HG02973 (cell line): ENCODE measurements around the gene SLC6A19.
"Not testable (repeated sequence)": the region's sequence is repeated elsewhere in the genome, so short reads cannot be mapped to it uniquely, and the experiment has no call there.

Experiments used
- ATAC-seq: cut with Tn5 transposase; IDR thresholded peaks from one replicate; pipeline ENCODE4 v1.9.1; 2021; ENCODE audit warnings: moderate library complexity; ENCODE audit not compliant: unreplicated experiment

The SLC6A19 gene

GRCh38 chr5:1201327-1202025, at the start of gene SLC6A19:
SLC6A19 (plus strand) TSS chr5:1201595; CDS start chr5:1201651, 56 bp downstream.
- ATAC-seq = no peak

DNA sequence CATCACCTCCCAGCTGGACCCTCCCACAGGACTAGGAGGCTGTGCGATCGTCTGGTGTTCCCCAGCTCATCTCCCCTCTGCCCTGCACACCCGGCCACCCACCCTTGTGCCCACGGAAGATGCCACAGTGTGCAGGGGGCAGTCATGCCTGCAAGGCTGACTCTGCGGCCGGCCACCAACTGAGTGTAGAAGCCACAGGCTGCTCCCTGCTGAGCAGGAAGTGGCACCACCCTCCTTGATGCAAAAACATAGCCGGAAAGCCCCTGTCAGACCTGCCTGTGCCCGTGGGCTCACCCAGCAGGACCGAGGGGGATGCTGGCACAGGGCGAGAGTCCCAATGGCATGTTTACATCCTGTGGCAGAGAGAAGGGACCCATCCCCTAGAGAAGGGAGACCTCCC, 49.2 kb upstream of the SLC6A19 start:
- ATAC-seq = no peak

DNA sequence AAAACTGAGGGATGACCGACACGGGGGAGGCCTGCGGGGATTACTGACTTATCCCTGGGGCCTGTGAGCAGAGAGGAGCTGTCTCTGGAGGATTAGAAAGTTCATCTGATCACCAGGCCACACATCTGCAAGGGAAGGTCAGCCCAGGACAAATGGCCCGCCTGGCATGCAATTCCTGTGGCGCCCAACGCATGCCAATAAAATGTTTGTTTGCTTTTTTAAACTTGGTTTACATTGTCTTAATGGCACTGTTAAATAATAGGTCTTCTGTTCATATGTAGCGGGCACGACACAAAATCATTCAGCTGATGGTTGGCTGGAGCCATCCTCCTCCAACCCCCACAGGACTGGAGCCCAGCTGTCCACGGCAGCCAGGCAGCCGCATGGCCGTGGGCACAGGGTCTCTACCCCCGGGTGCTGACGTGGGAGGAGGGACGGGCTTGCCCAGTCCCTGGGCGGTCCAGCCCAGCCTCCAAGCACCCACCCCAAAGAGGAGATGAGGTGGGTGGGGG, 48.6 kb upstream of the SLC6A19 start:
- no peak for ATAC-seq

- ATAC-seq = no peak
Measured at GRCh38 chr5:1153428-1153827, 48.0 kb upstream of the SLC6A19 start.

DNA sequence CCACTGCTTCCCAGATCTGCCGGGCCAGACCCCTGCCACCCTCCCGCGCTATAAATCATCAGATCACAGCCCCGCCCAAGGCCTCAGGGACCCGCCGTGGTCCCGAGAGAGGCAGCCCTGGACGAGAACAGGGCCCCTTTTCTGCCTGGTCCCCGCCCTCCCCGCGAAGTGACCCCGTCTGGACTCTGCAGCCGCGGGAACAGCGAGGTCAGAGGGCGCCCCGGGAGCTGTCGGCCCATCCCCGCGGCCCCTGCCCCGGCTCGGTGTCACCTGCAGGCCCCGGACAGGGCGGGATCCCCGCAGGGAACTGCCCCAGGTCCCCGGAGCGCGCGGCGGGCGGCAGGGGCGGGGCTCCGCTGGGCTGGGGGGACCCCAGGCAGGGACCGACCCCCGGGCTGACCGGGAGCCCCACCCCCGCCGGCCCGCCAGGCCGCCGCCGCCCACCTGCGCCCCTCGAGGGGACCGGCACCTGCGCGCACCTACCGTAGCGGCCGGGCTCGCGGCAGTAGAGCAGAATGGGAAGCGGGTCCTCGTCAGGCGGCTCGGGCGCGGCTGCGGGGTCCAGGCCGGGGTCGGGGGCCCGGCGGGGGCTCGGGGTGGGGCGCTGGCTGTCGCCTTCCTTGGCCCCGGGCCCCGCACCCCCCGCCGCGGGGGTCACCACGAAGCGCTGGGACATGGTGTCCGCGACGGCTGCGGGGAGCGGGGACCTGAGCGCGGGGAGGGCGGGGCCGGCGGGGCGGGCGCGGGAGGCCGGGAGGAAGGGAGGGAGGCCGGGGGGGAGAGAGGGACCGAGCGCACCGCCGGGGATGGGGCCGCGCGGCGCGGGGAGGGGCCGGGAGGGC, 46.0 kb upstream of the SLC6A19 start:
- no peak for ATAC-seq

GRCh38 chr5:1156033-1156753, 45.2 kb upstream of the SLC6A19 start:
- no peak for ATAC-seq

DNA sequence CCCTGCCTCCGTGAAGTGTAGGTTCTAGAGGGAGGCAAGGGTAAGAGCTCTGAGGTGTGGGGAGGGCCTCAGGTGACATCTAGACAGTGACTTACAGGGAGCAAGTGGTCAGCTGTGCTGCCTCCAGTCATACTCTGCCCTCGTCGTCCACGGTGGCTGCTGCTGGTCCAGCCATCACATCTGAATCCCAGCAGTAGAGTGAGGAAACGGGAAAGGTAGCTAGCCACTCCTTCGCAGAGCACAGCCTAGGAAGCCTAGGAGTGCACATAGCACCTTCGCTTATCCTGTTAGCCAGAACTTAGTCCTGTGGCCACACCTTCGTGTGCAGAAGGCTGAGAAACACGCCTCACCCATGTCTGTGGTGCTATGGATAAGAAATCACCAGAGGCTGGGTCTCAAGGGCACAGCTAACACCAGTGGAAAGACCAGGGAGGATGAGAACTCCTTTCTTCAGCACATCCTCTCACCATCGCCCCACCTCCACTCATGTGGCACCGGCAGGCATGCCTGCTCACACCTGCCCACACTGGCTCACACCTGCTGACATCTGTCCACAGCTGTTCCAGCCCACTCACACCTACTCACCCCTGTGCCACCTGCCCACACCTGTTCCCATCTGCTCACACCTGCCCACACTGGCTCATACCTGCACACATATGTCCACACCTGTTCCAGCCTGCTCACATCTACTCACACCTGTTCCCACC, 44.5 kb upstream of the SLC6A19 start:
- ATAC-seq = no peak

DNA sequence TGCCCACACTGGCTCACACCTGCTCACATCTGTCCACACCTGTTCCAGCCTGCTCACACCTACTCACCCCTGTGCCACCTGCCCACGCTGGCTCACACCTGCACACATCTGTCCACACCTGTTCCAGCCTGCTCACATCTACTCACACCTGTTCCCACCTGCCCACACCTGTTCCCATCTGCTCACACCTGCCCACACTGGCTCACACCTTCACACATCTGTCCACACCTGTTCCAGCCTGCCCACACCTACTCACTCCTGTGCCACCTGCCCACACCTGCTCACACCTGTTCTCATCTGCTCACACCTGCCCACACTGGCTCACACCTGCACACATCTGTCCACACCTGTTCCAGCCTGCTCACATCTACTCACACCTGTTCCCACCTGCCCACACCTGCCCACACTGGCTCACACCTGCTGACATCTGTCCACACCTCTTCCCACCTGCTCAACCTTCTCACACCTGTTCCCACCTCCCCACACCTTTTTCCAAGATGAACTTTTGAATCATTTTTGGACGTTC, 43.9 kb upstream of the SLC6A19 start:
- ATAC-seq = not testable (repeated sequence)

DNA sequence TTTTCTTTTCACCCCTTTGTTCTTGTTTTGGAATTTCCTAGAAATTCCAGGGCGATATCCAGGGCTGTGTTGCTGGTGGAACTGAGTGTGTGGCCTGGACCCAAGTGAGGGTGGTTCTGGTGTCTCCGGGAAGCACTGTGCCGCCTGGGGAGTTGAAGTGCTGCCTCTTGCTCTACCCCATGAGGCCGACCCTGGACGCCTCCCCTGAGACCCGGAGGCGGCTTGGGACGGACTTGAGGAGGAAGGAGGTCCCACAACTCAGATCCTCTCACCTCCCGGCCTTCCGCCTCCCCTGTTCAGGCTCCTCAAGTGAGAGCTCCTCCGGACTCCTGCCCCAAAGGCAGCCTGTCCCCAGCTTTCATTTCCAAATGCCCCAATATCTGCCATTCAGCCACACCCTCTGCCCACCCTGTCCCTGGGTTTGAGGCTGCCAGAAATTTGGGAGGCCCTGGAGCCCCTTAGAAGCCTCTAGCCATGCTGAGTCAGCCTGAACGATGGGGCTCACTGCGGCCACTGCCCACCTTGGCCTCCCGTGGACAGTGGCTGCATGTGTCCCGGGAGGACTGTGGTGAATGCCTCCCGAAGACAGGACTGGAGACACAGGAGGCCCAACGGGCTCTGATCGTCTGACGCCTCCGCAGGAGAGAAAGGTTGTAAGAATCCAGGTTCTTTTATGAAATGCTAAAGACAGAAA, 42.6 kb upstream of the SLC6A19 start:
- no peak for ATAC-seq

GRCh38 chr5:1159341-1159675, 42.1 kb upstream of the SLC6A19 start:
- no peak for ATAC-seq

DNA sequence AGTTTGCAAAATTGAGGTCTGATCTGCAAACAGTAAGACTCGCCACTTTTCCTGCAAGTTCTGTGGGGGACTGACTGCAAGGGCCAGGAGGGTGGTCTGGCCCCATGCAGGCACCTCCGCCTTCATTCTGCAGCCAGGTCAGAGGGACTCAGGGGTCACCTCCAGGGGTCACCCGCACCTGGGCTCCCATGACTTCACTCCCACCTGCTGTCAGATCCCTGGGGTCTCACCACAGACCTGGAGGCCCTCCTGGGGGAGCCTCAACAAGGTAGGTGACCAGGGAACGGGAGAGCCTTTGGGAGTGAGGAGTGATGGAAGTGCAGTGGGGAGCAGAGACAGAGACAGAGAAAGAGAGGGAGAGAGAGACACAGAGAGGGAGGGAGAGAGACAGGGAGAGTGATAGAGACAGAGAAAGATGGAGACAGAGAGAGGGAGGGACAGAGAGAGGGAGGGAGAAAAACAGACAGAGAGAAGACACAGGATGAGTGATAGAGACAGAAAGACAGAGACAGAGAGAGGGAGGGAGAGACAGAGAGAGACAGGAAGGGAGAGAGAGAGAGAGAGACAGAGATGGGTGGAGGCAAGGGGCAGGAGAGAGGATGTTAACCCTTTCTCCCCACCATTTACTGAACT, 41.5 kb upstream of the SLC6A19 start:
- no peak for ATAC-seq

DNA sequence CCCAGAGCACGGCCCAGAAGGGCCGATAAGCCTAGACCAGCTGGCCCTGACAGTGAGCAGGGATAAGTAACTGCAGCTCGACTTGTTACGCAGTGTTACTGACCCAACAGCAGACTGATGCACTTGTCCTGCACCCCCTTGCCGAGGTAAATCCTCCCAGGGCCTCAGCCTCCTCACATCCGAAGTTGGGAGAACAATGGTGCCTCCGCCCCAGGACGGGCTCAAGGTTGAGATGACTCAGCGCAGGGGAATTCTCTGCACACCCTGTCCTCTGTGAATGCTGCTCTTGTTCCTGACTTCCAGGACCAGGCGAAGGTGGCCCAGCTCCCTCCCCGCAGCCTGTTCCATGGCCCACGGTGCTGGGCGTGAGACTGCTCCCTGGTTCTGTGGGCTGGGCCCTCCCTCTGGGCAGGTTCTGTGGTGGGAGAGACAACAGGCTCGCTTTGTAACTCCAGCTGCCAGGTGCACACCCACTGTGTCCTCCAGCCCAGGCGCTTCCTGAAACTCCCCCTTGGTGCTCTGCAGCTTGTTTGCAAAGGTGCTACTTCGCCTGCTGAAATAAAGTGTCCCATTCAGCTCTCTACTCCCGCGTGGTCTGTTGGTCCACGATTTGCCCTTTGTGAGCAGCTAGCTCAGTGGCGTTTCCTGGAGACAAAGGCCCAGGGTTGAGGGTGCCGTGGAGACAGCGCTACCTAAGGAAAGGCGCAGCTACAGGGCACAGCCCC, 40.1 kb upstream of the SLC6A19 start:
- ATAC-seq = no peak

GRCh38 chr5:1161833-1162229, 39.6 kb upstream of the SLC6A19 start:
- ATAC-seq = no peak

GRCh38 chr5:1162276-1162675, 39.1 kb upstream of the SLC6A19 start:
- ATAC-seq = no peak

- ATAC-seq = no peak
Measured at GRCh38 chr5:1162751-1163150, 38.6 kb upstream of the SLC6A19 start.

- no peak for ATAC-seq
Measured at GRCh38 chr5:1163366-1163765, 38.0 kb upstream of the SLC6A19 start.

DNA sequence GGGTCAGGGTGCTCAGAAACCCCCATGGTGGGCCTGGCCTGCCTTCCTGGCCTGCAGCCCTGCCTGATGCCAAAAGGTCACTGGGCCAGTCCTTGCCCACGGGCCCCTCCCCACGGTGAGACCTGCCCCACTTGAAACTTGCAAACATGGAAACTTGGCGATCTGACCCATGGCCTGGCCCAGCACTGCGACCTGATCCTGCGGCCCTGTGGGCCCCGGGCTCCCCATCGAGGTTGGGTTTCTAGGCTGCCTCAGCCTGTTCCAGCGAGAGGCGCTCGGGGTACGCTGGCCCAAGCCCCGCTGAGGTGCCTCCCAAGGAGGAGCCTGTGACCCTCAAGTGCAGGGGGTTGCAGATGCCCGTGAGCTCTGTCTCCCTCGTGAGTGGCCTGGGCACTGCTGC, 37.5 kb upstream of the SLC6A19 start:
- no peak for ATAC-seq

GRCh38 chr5:1164696-1165630, 36.4 kb upstream of the SLC6A19 start:
- ATAC-seq = no peak
